GM19025 (cell line): ENCODE measurements around the gene REPS2.

Source experiments
- ATAC-seq: cut with Tn5 transposase; IDR thresholded peaks from one replicate; pipeline ENCODE4 v1.9.1; 2021; ENCODE audit warnings: mild to moderate bottlenecking, low read depth, moderate library complexity; ENCODE audit not compliant: unreplicated experiment

REPS2 gene

DNA sequence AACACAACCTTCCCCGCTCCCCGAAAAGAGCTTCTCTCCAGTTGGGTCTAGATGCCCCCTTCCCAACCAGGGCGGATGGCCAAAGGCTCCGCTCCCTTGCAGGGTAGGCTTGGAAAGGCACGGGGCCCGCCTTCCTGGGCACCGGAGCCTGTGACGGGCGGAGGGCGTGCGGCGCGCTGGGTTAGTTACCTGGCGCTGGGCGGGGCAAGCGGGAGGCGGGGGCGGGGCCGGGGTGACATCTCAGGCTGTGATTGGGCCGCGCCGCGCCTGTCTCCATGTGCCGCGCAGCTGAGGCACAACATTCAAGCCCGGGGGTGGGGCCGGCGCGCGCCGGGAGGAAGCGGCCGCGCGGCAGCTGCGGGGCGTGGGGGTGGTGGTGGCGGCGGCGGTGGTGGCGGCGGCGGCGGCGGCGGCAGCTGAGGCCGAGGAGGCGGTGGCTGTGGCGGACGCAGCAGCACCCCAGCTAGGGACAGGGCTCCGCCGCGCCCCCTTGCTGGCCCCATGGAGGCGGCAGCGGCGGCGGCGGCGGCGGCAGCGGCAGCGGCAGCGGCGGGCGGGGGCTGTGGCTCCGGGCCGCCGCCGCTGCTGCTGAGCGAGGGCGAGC is at the start of gene REPS2:
Gene REPS2 (plus strand): TSS at position 298 of the 604 bp plus-strand sequence. CDS start 204 bp downstream, at position 502.
- ATAC-seq: peak; percentile 95

DNA sequence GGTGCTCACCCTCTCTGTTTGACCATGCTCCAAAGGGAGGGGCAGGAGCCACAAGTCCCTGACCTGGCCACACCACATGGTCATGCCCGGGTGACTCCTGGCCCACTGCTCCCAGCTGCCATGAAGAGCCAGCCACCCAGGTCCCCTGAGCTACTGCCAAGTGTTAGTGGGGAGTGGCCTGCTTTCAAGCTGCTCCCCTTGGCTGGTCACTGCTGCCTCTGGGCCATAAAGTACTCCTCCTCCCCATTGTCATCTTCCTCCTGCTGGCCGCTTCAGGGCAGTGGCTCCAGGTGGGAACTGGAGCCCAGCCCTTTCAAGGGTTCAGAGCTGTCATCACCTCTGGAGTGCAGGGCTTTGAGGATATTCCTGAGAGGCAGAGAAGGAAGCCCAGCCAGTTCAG is 49.0 kb upstream of the REPS2 start:
- no peak for ATAC-seq

DNA sequence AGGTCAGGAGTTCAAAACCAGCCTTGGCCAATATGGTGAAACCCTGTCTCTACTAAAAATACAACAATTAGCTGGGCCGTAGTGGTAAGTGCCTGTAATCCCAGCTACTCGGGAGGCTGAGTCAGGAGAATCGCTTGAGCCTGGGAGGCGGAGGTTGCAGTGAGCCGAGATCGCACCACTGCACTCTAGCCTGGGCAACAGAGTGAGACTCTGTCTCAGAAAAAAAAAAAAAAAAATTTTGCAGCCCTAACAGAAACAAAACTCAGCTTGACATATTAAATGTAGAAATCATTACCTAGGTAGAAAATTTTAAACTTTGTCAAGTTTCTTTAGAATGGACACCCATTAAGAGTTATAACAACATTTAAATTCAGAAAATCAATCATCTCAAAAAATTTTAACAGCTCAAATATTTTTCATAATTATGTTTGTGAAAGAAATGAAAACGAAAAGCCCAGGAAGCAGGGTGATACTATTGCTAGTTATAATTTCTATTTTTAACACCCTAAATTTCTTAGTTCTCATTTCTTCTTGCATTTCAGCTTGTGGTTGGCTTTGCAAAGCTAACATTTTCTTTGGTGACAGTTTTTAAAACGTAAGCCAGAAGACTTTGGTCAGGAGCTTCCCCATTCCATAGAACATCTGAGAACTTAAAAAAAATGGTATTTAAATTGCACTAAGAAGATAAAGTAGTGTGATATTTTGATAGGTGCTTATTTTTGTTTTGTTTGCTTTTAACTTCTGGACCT is 43.0 kb upstream of the REPS2 start:
- ATAC-seq: no peak

GRCh38 chrX:16910376-16910775 is 36.1 kb upstream of the REPS2 start:
- ATAC-seq: no peak

DNA sequence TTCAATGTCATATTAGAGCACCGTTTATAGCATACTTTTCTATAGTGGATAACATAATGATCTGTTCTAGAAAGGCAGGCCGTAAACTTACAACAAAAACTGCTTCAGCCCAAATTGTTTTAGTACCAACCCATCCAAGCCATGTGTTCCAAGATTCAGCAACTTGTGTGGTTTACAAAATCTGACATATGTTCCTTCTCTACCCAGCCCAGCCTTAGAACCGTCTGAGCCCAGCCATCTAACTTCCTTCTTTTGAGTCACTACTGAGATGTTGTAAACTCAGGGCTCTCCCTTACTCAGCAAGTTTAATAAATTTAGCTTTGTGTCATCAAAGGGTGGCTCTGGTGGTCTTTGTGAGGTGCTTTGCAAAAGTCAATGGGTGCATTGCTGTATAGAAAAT is 32.4 kb upstream of the REPS2 start:
- no peak for ATAC-seq

GRCh38 chrX:16916561-16916960 is 29.9 kb upstream of the REPS2 start:
- no peak for ATAC-seq

- ATAC-seq: no peak
These were observed 29.3 kb upstream of the REPS2 start for GRCh38 chrX:16917120-16917519.

GRCh38 chrX:16918979-16919378 is 27.5 kb upstream of the REPS2 start:
- no peak for ATAC-seq

DNA sequence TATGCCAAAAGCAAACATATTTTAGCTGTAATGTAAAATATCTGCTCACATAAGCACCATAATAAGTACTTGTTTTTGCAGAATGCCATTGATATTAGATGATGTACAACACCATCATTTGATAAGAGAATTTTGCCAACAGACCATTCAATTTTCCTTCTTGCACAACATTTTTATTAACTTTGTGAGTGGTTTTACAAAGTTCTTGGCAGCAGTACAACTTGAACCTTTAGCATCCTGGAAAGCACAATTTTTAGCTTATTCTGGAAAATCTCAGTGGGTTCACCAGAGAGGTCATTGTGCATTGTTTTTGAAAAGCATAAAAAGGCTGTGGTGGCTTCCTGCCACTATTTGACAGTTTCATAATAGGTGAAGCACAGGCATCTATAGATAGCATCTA is 26.4 kb upstream of the REPS2 start:
- ATAC-seq: no peak

GRCh38 chrX:16923157-16923556 is 23.3 kb upstream of the REPS2 start:
- ATAC-seq: no peak

GRCh38 chrX:16924631-16925480 is 21.6 kb upstream of the REPS2 start:
- ATAC-seq: no peak

DNA sequence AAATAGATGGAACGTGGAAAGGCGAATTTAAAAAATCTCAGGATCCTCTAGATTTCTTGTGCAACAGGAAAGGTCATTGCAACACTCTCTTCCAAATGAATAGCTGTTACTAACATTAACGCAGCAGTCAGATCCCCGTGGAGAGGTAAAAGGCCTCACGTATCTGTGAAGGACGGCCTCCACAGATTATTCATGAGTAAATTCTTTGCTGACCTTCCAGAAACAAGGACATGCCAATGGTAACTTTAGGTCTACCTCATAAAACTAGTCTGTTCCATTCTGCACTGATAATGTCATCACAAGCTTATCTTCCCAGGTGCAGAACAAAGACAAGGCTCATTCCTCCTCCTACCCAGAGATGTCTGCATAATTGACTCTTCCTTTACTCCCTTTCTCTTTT is 16.1 kb upstream of the REPS2 start:
- ATAC-seq: no peak

GRCh38 chrX:16931371-16931770 is 15.1 kb upstream of the REPS2 start:
- no peak for ATAC-seq

GRCh38 chrX:16931855-16932575 is 14.4 kb upstream of the REPS2 start:
- no peak for ATAC-seq

- no peak for ATAC-seq
These were observed 12.3 kb upstream of the REPS2 start for GRCh38 chrX:16934185-16934584.

- peak; percentile 14 for ATAC-seq
These were observed 609 bp downstream of the REPS2 start for GRCh38 chrX:16946971-16947562.

GRCh38 chrX:16950423-16950822 is 4.0 kb downstream of the REPS2 start:
- ATAC-seq: no peak

GRCh38 chrX:16953606-16954211 is 7.3 kb downstream of the REPS2 start:
- ATAC-seq: no peak

DNA sequence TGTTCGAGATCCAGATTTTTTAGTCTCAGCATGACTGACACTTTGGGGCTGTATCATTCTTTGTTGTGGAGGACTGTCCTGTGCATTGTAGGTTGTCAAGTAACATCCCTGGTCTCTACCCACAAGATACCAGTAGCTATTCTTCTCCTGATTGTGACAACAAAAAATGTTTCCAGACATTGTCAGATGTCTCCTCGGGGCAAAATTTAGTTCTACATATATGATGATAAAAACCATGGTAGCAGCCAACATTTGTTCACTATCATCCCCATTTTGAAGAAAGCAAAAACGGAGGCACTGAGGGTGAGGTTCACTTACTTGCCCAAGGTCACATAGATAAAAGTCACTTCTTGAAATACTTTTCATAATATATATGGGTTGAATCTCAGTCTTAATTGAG is 11.3 kb downstream of the REPS2 start:
- ATAC-seq: no peak

DNA sequence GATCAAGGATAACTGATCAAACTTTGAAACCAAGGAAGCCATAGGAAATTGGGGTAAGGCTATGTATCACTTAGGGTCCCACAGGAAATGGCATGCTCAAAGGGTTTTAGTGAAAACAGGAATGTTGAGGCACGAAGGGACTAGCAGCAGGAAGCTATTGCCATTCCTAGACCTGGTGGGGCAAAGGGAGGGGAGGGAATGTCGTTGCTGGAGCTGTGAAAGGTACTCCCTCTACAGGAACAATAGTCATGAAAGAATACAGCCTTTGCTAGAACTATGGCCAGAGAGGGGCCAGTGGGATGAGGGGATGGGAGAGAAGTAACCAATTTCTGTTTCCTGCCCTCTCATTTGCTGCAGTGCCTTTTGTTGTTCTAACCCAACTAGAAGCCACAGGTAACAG is 11.9 kb downstream of the REPS2 start:
- ATAC-seq: no peak
